ENCODE measurements around the gene ZNRF2.

DNA sequence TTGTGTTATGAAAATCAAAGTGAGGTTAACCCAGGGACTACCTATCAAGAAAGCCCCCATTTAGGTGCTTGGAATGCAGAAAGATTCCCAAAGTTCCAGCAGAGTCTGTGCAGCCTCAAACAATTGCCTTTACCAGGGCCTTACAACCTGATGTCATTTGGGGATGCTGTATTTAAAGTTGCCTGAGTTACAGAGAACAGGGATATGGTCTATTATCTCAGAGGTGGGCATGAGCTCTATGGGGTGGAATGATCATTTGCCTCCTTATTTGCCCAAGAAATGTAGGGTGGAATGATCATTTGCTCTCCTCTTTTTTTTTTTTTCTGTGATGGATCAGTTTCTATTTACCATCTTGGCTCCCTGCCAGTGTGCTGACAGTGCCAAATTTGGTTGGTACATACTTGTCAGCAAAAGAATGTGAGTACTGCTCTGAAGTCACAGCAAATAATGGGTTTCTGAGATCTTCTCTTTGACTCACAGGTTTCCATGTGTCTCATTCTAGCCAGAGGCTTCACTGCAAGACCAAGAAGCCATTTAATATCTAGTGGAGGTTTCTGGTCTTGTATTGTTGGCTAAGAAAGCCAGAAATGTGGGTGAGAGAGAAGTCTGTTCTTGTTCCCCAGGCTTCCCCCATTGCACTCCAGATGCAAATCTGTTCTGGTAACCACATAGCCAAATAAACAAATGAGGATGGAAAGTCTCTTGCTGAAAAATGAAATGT, 45.5 kb upstream of the ZNRF2 start:
- TF ChIP-seq FOXK2 (IDR thresholded peaks at IDR 0.05) (no peak), FOXA1 (IDR thresholded peaks at IDR 0.05) (no peak), FOXM1 (IDR thresholded peaks at IDR 0.05; ENCODE audit: borderline replicate concordance) (no peak), SP1 (IDR thresholded peaks at IDR 0.05) (no peak), ELF4 (IDR thresholded peaks at IDR 0.05) (no peak), BHLHE40 (IDR thresholded peaks at IDR 0.05; ENCODE audit: borderline replicate concordance) (no peak)
